Neuronal stem cell (in vitro differentiated cells): ENCODE data around the gene HUS1B.
"Not testable (repeated sequence)": the region's sequence is repeated elsewhere in the genome, so short reads cannot be mapped to it uniquely, and the experiment has no call there.

Experiments
- DNase-seq: peaks from one replicate; pipeline ENCODE4 v3.0.0-alpha.2; 2013; ENCODE audit warnings: low spot score
- H2AFZ ChIP-seq: one replicate; pipeline ENCODE4 v1.6.1; 2013; ENCODE audit warnings: mild to moderate bottlenecking, low read length, inconsistent platforms
- H2AK5ac ChIP-seq: 2 replicates; pipeline ENCODE4 v1.6.1; 2013; ENCODE audit warnings: low read depth, mild to moderate bottlenecking, inconsistent platforms, low read length, moderate library complexity, mixed read lengths
- H2BK120ac ChIP-seq: 2 replicates; pipeline ENCODE4 v1.6.1; 2013; ENCODE audit warnings: low read depth, mild to moderate bottlenecking, inconsistent platforms, low read length, moderate library complexity, mixed read lengths
- H2BK12ac ChIP-seq: one replicate; pipeline ENCODE4 v1.6.1; 2013; ENCODE audit warnings: low read length, inconsistent platforms
- H2BK15ac ChIP-seq: 2 replicates; pipeline ENCODE4 v1.6.1; 2013; ENCODE audit warnings: mild to moderate bottlenecking, low read length, inconsistent platforms, mixed read lengths
- H2BK5ac ChIP-seq: one replicate; pipeline ENCODE4 v1.6.1; 2013; ENCODE audit warnings: inconsistent platforms, mild to moderate bottlenecking, low read length, moderate library complexity
- H3K14ac ChIP-seq: one replicate; pipeline ENCODE4 v1.6.1; 2013; ENCODE audit warnings: low read length, inconsistent platforms
- H3K18ac ChIP-seq: 2 replicates; pipeline ENCODE4 v1.6.1; 2013; ENCODE audit warnings: low read length, inconsistent platforms
- H3K23ac ChIP-seq: 2 replicates; pipeline ENCODE4 v1.6.1; 2013; ENCODE audit warnings: low read depth, mild to moderate bottlenecking, mixed read lengths, low read length, inconsistent platforms; ENCODE audit not compliant: poor library complexity
- H3K27ac ChIP-seq: replicated peaks from 3 replicates; pipeline ENCODE4 v1.5.1; 2013; ENCODE audit warnings: low read length, inconsistent platforms
- H3K27me3 ChIP-seq, 3 experiments: 2 replicates each; pipeline ENCODE4 v1.6.1; 2013; ENCODE audit warnings: low read length in 3 of 3, mild to moderate bottlenecking in 2 of 3, inconsistent platforms in 1 of 3, low read depth in 1 of 3, mixed read lengths in 1 of 3, moderate library complexity in 1 of 3; ENCODE audit not compliant: control insufficient read depth in 3 of 3, insufficient read depth in 3 of 3
- H3K36me3 ChIP-seq, 2 donors: replicated peaks in 1 of 2; 2 replicates each; pipeline ENCODE4 v1.6.1; 2013; ENCODE audit warnings: low read length in 2 of 2; ENCODE audit not compliant: control insufficient read depth in 2 of 2, insufficient read depth in 2 of 2
- H3K4ac ChIP-seq: 2 replicates; pipeline ENCODE4 v1.6.1; 2013; ENCODE audit warnings: inconsistent platforms, mild to moderate bottlenecking, low read length, moderate library complexity
- H3K4me1 ChIP-seq, 2 donors: 1 replicate in 1 of 2; 2 replicates in 1 of 2; pipeline ENCODE4 v1.6.1; 2013; ENCODE audit warnings: low read length in 2 of 2, low read depth in 1 of 2; ENCODE audit not compliant: control insufficient read depth in 2 of 2, insufficient read depth in 1 of 2
- H3K4me2 ChIP-seq: one replicate; pipeline ENCODE4 v1.6.1; 2013; ENCODE audit warnings: mild to moderate bottlenecking, low read length, inconsistent platforms; ENCODE audit not compliant: insufficient read depth, poor library complexity, severe bottlenecking
- H3K4me3 ChIP-seq, 2 donors: 2 replicates each; pipeline ENCODE4 v1.5.1; 2013; ENCODE audit warnings: low read length in 2 of 2, mild to moderate bottlenecking in 2 of 2, inconsistent platforms in 1 of 2, moderate library complexity in 1 of 2
- H3K79me1 ChIP-seq: one replicate; pipeline ENCODE4 v1.6.1; 2013; ENCODE audit warnings: low read depth, mild to moderate bottlenecking, inconsistent platforms, low read length, moderate library complexity
- H3K9ac ChIP-seq: one replicate; pipeline ENCODE4 v1.6.1; 2013; ENCODE audit warnings: mild to moderate bottlenecking, low read depth, low read length, inconsistent platforms; ENCODE audit not compliant: poor library complexity
- H3K9me3 ChIP-seq, 2 donors: replicated peaks in 1 of 2; 2 replicates each; pipeline versions ENCODE3 to v1.6.1; 2013; ENCODE audit warnings: low read length in 2 of 2, mild to moderate bottlenecking in 2 of 2, inconsistent platforms in 1 of 2, low read depth in 1 of 2, mixed read lengths in 1 of 2, moderate library complexity in 1 of 2; ENCODE audit not compliant: control insufficient read depth in 2 of 2, insufficient read depth in 1 of 2
- H4K8ac ChIP-seq: one replicate; pipeline ENCODE4 v1.6.1; 2013; ENCODE audit warnings: low read depth, mild to moderate bottlenecking, inconsistent platforms, low read length, moderate library complexity
- H4K91ac ChIP-seq: one replicate; pipeline ENCODE4 v1.6.1; 2013; ENCODE audit warnings: low read length, low read depth, mild to moderate bottlenecking, inconsistent platforms; ENCODE audit not compliant: poor library complexity
- WGBS, 2 donors: extraction: QIAGEN DNeasy Blood & Tissue Kit; methylation state at CpG; one replicate each; pipeline ENCODE4 v1.1.7; 2013; ENCODE audit warnings: missing lambda C conversion rate in 2 of 2, mixed read lengths in 1 of 2; ENCODE audit not compliant: insufficient read length in 2 of 2, insufficient replicate concordance in 1 of 2; ENCODE audit errors: extremely low coverage in 2 of 2; 5-methylcytosine and 5-hydroxymethylcytosine counted together

Gene HUS1B

GRCh38 chr6:667253-667927, 10.5 kb upstream of the HUS1B start:
- H3K9me3 ChIP-seq, result peaks cover 5 to 17% of the 10 kb centered on the region in 2 donors
- H2BK5ac ChIP-seq, result no peak overlapping the region
- no peak overlapping the region for H2BK120ac ChIP-seq
- DNase-seq, result no peak
- H3K9ac ChIP-seq, result no peak overlapping the region
- H3K27me3 ChIP-seq, result peaks cover 0 to 2% (median 0%) of the 10 kb centered on the region in 3 experiments
- H3K27ac ChIP-seq, result no peak overlapping the region
- no peak overlapping the region for H2BK12ac ChIP-seq
- H4K91ac ChIP-seq, result no peak overlapping the region
- no peaks in the 10 kb centered on the region for H3K4me1 ChIP-seq
- H2BK15ac ChIP-seq, result no peak overlapping the region
- H4K8ac ChIP-seq, result no peak overlapping the region
- no peaks in the 10 kb centered on the region for H3K79me1 ChIP-seq
- H3K36me3 ChIP-seq, result peaks cover 0 to 4% of the 10 kb centered on the region in 2 donors
- no peak overlapping the region for H3K4me3 ChIP-seq
- H3K4ac ChIP-seq, result no peak overlapping the region
- H3K4me2 ChIP-seq, result no peak overlapping the region
- H2AK5ac ChIP-seq, result no peak overlapping the region
- no peak overlapping the region for H3K23ac ChIP-seq
- no peak overlapping the region for H3K14ac ChIP-seq
- H3K18ac ChIP-seq, result no peak overlapping the region
- no CpG with 5 or more reads among the region's 7 CpGs for WGBS, 2 donors
- no peak overlapping the region for H2AFZ ChIP-seq

DNA sequence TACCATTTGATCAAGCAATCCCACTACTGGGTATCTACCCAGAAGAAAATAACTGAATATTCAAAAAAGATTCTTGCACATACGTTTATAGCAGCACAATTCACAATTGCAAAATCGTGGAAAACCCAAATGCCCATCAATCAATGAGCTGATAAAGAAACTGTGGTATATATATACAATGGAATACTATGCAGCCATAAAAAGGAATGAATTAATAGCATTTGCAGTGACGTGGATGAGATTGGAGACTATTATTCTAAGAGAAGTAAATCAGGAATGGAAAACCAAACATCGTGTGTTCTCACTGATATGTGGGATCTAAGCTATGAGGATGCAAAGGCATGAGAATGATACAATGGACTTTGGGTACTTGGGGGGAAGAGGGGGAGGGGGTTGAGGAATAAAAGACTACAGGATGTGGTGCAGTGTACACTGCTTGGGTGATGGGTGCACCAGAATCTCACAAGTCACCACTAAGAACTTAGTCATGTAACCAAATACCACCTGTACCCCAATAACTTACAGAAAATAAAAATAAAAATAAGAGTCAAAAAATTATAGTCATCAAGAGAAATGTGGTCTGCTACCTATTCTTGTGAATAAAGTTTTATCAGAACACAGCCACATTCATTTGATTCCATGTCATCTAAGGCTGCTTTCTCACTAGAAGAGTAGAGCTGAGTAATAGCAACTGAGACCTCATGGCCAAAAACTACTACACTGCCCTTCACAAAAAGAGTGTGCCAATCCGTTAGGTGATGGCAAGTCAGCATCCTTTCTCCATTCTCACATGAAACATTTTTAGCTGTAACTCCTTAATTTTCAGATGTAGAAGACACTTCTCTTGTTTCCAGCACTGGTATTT, 8.7 kb upstream of the HUS1B start:
- Histone ChIP-seq H3K9me3 (peaks cover 5 to 8% of the 10 kb centered on the region in 2 donors), H3K36me3 (peaks cover 0 to 4% of the 10 kb centered on the region in 2 donors), H3K9ac (no peak overlapping the region), H2BK120ac (no peak overlapping the region), H2AK5ac (no peak overlapping the region), H3K4me2 (no peak overlapping the region), H3K27me3 (peaks cover 0 to 2% (median 0%) of the 10 kb centered on the region in 3 experiments), H2BK5ac (no peak overlapping the region), H2BK12ac (no peak overlapping the region), H2AFZ (no peak overlapping the region), H3K79me1 (no peaks in the 10 kb centered on the region), H3K23ac (no peak overlapping the region), H3K4ac (no peak overlapping the region), H3K4me3 (no peak overlapping the region), H3K27ac (no peak overlapping the region), H3K4me1 (no peaks in the 10 kb centered on the region), H4K8ac (no peak overlapping the region), H3K18ac (no peak overlapping the region), H3K14ac (no peak overlapping the region), H2BK15ac (no peak overlapping the region), H4K91ac (no peak overlapping the region)
- no CpG with 5 or more reads among the region's 5 CpGs for WGBS, 2 donors
- no peak for DNase-seq

GRCh38 chr6:663788-664187, 6.9 kb upstream of the HUS1B start:
- not testable (repeated sequence) for H4K8ac ChIP-seq, H3K4me2 ChIP-seq, H3K9ac ChIP-seq, H2BK12ac ChIP-seq, H4K91ac ChIP-seq, DNase-seq, H3K27me3 ChIP-seq, H3K4me1 ChIP-seq, H2BK120ac ChIP-seq, H2AK5ac ChIP-seq, H2AFZ ChIP-seq, H2BK5ac ChIP-seq, H3K79me1 ChIP-seq, H3K18ac ChIP-seq, H3K9me3 ChIP-seq, H3K36me3 ChIP-seq, H3K23ac ChIP-seq, H3K14ac ChIP-seq, H3K4ac ChIP-seq, H3K4me3 ChIP-seq, H2BK15ac ChIP-seq, H3K27ac ChIP-seq
- WGBS, 2 donors, result no CpG with 5 or more reads among the region's 4 CpGs
